GM23248 (cell line): ENCODE measurements around the gene SNX24.

Experiments
- EZH2 ChIP-seq: fragments of 200-600 bp; sonication (generic); IDR thresholded peaks from 2 replicates; pipeline ENCODE4 v1.6.1; 2018; ENCODE audit warnings: antibody characterized with exemption, mild to moderate bottlenecking; ENCODE audit not compliant: insufficient read depth, poor library complexity, severe bottlenecking
- EZH2phosphoT487 ChIP-seq: fragments of 200-600 bp; sonication (generic); IDR thresholded peaks from 2 replicates; pipeline ENCODE4 v1.6.1; 2018; ENCODE audit warnings: antibody characterized with exemption, moderate library complexity, mild to moderate bottlenecking, low read depth; ENCODE audit not compliant: insufficient read depth

GRCh38 chr5:123028222-123028621, 182.8 kb downstream of the SNX24 start:
- TF ChIP-seq EZH2phosphoT487 (no peak), EZH2 (no peak)
